IPS-NIHi7 (cell line): Measurements from ENCODE around the gene HLX.

Experiments used
- DNase-seq: peaks from one replicate; pipeline ENCODE4 v3.0.0; 2012; ENCODE audit warnings: mixed read lengths; ENCODE audit errors: extremely low spot score

The HLX gene

DNA sequence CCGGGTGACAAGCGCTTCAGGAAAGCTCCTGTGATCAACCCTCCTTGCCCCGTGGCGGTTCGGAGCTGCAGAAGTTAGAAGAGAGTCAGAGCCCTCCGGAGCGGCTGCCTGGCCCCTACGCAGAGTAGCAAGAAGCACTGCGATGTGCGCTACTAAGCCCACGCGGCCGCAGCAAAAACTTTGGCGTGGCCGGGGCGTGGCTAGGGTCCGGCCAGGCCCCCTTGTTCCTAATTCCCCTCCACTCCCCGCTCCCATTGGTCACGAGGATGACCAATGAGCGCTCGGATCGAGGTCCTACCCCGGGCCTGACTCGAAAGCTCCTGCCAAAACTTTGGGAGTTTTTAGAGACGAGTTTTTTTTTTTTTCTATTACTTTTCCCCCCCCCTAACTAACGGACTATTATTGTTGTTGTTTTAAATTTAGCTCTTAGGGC lies at the start of gene HLX:
TSS of gene HLX (plus strand) at position 368 of the 433 bp plus-strand sequence. CDS start 415 bp downstream, outside the sequence.
- peak; percentile 83 for DNase-seq

DNA sequence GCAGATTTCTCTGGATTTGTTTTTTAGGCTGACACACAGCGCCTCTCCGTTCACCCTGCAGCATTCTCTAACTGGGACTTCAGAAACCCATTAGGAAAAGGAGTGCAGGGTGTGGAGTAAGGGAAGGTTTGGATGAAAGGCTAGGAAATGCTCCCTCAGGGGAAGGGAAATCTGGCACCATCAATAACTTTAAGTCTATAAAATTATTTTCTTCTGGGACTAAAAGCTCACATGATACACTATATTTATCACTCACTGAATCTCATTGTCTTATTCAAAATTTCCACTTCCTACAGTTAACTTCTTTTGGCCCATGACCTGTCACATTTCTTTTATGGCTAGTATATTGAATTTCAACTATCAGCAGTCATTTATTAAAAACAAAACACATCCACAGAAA lies 45.8 kb upstream of the HLX start:
- DNase-seq = no peak

DNA sequence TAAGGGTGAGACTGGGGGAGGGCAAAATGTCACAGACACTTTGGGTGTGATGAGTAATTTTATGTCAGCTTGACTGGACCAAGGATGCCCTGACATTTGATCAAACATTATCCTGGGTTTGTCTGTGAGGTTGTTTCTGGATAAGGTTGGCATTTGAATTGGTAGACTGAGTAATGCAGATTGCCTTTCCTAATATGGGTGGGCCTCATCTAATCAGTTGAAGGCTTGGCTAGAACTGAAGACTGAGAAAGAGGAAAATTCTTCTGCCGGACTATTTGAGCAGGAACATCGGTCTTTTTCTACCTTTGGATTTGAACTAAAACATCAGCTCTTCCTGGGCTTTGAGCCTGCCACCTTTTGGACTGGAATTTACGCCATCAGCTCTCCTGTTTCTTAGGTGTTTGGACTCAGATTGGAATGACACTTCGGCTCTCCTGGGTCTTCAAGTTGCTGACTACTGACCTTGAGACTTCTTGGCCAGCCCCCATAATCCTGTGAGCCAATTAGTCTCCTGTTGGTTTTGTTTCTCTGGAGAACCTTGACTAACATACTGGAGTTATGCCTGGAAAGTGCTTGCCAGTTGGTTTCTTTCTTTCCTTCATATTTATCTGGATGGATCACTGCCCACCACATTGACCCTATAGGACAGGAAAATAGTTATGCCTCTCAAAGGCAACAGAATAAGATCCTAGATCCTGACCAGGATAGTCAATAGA lies 44.9 kb upstream of the HLX start:
- no peak for DNase-seq

- no peak for DNase-seq
Measured at GRCh38 chr1:220838578-220838977, 40.7 kb upstream of the HLX start.

DNA sequence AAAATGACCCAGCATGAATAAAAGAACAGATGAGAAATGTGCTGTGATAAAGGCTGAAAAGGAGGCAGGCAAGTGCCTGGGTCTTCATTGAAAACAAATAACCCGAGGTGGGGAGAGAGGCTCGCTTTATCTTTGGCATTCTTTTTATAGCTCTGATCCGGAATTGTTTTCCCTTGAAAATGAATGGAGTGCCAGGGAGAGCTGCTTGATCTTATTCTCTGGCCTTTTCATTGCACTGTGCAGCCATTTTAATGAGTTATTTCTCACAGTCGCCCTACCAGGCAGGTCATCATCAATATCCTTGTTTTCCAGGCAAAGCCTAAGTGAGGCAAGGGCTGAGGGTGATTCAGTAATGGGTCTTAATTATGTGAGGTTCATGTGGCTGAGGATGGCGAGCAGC lies 39.8 kb upstream of the HLX start:
- no peak for DNase-seq

GRCh38 chr1:220841293-220841692 lies 38.0 kb upstream of the HLX start:
- no peak for DNase-seq

- no peak for DNase-seq
Measured at GRCh38 chr1:220843481-220844011, 35.7 kb upstream of the HLX start.

- no peak for DNase-seq
Measured at GRCh38 chr1:220852408-220852807, 26.8 kb upstream of the HLX start.

DNA sequence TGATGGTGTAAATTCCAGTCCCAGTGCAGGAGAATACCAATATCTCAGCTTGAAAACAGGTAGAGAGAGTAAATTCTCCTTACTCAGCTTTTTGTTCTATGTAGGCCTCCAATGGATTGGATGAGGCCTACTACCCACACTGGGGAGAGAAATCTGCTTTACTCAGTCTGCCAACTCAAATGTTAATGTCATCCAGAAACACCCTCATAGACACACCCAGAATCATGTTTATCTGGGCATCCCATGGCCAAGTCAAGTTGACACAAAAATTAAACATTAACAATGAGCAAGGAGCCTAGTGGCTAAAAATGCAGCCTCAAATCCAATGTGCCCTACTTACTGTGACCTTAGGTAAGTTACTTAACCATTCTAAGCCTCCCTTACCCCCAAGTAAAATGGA lies 6.9 kb upstream of the HLX start:
- DNase-seq = no peak

- no peak for DNase-seq
Measured at GRCh38 chr1:220873087-220873486, 6.2 kb upstream of the HLX start.

DNA sequence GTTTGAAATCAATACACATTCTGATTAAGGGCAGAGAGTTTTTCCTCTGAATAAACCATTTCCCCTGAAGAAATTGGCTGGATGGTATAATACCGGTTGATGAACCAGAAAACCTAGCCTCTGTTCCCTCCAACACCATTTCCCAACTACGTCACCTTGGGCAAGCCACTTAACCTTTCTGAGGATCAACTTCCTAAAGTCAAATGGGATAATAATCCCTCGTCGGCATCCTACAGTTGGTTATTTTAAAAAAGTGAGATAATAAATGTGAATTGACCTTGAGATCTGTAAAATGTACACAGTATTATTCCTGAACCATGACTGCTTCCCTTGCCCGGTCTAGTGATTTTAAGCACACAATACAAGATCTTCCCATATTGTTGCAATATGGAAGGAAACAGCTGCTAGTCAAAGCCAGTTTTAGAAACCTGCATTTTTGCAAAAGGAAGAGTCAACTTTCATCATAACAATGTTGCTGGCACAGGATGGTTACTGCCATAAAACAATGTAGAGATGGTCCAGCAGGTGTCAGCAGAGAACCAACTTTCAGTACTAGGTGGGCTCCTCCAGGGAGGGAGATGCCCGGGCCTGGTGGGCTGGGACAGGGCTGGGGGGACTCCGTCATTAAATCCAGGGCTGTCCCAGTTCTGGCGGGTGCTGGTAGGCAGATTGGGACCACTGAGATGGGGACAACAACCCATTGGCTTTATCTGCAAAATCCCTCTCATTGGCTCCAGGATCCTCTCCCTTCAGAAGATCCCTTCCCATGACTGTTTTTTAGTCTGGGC lies 5.2 kb upstream of the HLX start:
- DNase-seq = peak; percentile 67

GRCh38 chr1:220875260-220875659 lies 4.0 kb upstream of the HLX start:
- no peak for DNase-seq

DNA sequence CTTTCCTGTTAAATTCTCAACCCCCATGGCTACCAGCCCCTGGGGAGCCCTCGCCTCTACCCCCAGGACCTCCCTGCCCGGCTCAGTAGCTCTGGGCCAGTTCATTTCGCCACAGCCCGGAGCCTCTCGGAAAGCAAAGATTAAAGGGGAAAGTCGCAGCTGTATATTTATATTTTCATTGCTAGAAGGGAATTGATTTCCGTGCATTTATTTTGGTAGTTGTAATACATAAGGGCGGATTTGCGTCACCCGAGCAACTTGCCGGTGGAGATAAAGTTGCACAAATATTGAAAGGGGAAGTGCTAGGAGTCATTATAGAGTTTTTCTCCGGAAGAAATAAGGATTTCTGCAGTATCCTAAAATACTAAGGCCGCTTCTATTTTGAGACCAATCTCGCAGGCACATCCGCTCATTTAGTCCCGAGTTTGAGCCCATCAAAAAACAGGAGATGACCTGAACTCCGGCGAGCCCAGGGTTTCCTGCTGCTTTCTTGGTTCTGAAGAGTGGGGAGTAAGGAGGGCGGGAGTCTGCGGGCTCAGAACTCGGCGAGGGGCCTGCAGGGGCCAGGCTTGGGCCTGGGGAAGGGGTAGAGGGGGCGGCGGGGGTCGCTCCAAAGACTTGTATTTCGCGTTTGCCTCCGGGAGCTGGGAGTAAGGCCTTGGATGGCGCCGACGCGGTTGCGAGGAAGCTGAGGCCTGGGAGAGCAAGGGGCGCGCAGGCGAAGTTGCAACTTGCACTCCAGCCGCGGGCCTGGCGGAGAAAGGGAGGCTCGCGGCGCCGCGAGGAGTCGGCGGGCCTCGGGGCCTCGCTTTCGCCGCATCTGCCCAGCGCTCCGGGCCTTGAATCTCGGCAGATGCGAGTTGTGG lies 2.5 kb upstream of the HLX start:
- DNase-seq = peak; percentile 51

- DNase-seq = no peak
Measured at GRCh38 chr1:220877377-220878095, 1.7 kb upstream of the HLX start.

DNA sequence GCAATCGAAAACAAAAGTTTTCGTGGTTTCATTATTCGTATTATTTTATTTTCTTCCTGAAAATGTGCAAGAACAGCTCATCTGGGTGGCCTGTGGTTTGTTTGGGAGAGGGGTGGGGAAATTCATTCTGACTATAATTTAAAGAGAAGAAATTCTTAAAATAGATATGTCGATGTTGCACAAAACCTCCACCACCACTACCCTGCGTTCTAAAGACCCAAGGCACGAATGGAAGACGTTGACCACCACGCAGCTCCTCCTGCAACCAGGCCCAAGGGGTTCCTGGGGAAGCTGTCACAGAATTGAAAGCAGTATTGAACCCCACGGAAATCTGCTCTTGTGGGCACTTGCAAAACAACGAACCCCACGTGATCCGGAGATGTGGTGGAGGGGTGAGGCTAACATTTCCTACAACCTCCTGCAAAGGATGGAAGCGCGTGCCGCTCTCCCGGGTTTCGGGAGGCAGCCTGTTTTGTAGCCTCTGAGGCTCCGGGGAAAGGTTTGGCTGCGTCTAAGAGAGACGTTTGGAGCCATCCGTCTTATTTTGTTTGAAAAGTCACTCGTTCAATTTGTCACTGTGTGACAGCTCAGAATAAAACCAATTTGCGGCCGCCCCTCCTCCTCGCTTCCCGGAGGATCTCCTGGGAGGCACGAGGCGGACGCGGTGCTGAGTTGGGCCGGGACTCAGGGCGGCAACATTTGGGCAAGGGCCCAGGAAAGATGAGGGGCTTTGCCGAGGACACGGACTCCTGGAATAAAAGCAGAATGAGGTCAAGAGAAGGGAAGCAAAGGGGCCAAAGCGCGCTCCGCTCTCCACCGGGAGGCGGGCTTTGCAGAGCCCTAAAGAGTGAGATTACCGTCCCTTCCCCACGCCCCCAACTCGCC lies 810 bp upstream of the HLX start:
- DNase-seq = no peak

GRCh38 chr1:220879509-220880361 lies 492 bp downstream of the HLX start:
- no peak for DNase-seq

DNA sequence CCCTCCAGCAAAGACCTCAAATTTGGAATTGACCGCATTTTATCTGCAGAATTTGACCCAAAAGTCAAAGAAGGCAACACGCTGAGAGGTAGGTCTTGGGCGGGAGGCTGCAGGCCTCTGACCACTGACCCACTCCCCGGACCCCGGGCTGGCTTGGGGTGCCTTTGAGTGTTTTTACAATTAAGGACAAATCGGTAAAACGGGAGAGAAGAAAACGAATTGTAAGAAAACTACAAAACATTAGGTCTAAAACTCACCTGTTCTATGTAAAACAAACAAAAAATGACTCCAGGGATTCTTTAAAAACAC lies 1.1 kb downstream of the HLX start:
- DNase-seq = no peak

DNA sequence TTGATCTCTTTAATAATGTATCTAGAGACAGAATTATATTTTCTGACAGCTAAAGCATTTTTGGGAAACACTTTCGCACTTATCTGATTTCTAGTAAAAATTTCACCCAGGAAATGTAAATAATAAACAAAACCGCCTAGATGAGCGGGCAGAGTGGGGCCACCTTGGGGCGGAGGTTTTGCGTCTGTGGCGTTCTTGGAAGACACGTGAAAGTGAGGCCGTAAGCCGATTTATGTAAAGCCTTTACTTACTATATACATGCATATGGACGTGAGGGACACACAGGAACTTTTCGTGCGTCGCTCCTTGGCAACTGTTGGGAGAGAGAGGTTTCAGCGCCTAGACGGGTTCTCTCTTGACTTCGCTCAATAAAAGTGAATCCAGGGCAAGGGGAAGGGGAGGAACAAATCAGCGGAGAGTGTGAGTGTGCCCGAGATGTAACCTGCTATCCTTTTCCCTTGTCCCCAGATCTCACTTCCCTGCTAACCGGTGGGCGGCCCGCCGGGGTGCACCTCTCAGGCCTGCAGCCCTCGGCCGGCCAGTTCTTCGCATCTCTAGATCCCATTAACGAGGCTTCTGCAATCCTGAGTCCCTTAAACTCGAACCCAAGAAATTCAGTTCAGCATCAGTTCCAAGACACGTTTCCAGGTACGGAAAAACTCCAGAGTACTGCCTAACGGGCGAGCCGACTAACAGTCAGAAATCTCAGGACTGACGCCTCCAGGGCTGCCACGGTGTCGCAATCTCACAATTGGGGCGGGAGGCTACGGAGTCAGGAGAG lies 1.7 kb downstream of the HLX start:
- peak; percentile 44 for DNase-seq
